ENCODE measurements around the gene RFX3.

- TF ChIP-seq EZH2phosphoT487 (conservative IDR thresholded peaks at IDR 0.05; ENCODE audit: low read length) = no peak
- TF ChIP-seq CTCF (IDR thresholded peaks at IDR 0.05; ENCODE audit: insufficient read depth, low read length, poor library complexity, severe bottlenecking) = no peak
Measured at GRCh38 chr9:3451956-3452355, 73.8 kb downstream of the RFX3 start.

Measured in SU-DHL-6 (cell line).